ENCODE measurements around the gene ACTN4.

Gene ACTN4

DNA sequence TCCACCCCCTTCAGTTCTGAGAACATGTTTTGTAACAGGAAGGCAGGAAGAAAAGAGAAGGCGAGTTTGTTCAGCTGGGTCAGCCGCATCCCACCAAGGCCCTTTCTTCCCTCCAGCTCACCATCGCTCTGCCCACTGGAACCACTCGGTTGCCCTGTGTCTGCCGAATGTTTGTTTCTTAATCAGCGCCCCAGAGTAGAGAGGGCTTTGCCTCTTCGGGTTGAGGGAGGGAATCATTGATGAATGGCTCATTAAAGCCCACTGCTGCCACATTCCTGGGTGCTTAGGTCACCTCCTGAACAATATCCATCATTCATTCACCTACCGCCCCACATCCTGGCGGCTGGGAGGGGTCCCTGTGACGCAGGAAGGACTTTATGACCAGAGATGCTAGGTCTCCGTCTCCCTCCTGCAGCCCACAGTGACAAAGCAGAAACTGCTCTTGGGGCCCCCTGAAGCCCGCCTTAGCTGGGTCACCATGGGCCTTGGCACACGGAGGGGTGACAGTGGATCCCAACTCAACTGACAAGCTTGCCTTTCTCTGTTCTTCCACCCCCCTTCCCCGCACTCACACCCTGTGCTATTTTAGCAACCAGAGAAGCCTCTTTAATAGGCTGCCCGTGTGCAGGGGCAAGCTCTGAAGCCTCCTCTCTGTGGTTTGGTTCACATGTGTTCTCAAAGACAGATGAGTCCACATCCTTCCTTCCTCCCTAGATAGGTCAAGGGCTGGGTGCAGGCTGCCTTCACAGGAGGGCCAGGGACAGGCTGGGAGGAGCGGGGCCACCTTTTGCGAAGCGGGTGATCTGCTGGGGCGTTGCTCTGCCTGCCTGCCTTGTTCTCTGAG lies 46.2 kb downstream of the ACTN4 start:
- TF ChIP-seq TAF1 (IDR thresholded peaks at IDR 0.05; ENCODE audit: borderline replicate concordance, low read depth, low read length) (no peak), POLR2AphosphoS5 (IDR thresholded peaks at IDR 0.05; ENCODE audit: low read depth, low read length) (no peak), POLR2A (IDR thresholded peaks at IDR 0.05; ENCODE audit: low read depth, low read length) (no peak)
- peak; percentile 89 for FAIRE-seq
- DNase-seq (ENCODE audit: insufficient read length) = peak; percentile 71

- FAIRE-seq (no peak), DNase-seq (ENCODE audit: insufficient read length) (no peak)
- TF ChIP-seq POLR2A (IDR thresholded peaks at IDR 0.05; ENCODE audit: low read depth, low read length) (no peak), POLR2AphosphoS5 (IDR thresholded peaks at IDR 0.05; ENCODE audit: low read depth, low read length) (no peak), TAF1 (IDR thresholded peaks at IDR 0.05; ENCODE audit: borderline replicate concordance, low read depth, low read length) (no peak)
Measured at GRCh38 chr19:38695317-38695683, 47.9 kb downstream of the ACTN4 start.

GRCh38 chr19:38695832-38696728 lies 48.6 kb downstream of the ACTN4 start:
- DNase-seq (ENCODE audit: insufficient read length) (no peak), FAIRE-seq (no peak)
- TF ChIP-seq POLR2AphosphoS5 (IDR thresholded peaks at IDR 0.05; ENCODE audit: low read depth, low read length) (no peak), POLR2A (IDR thresholded peaks at IDR 0.05; ENCODE audit: low read depth, low read length) (no peak), TAF1 (IDR thresholded peaks at IDR 0.05; ENCODE audit: borderline replicate concordance, low read depth, low read length) (no peak)

GRCh38 chr19:38696729-38697055 lies 49.2 kb downstream of the ACTN4 start:
- TF ChIP-seq POLR2AphosphoS5 (IDR thresholded peaks at IDR 0.05; ENCODE audit: low read depth, low read length) = no peak
- TF ChIP-seq TAF1 (IDR thresholded peaks at IDR 0.05; ENCODE audit: borderline replicate concordance, low read depth, low read length) = no peak
- no peak for TF ChIP-seq POLR2A (IDR thresholded peaks at IDR 0.05; ENCODE audit: low read depth, low read length)
- FAIRE-seq (no peak), DNase-seq (ENCODE audit: insufficient read length) (no peak)

GRCh38 chr19:38697197-38697596 lies 49.7 kb downstream of the ACTN4 start:
- DNase-seq (ENCODE audit: insufficient read length) (no peak), FAIRE-seq (no peak)
- TF ChIP-seq TAF1 (IDR thresholded peaks at IDR 0.05; ENCODE audit: borderline replicate concordance, low read depth, low read length) (no peak), POLR2AphosphoS5 (IDR thresholded peaks at IDR 0.05; ENCODE audit: low read depth, low read length) (no peak), POLR2A (IDR thresholded peaks at IDR 0.05; ENCODE audit: low read depth, low read length) (no peak)

DNA sequence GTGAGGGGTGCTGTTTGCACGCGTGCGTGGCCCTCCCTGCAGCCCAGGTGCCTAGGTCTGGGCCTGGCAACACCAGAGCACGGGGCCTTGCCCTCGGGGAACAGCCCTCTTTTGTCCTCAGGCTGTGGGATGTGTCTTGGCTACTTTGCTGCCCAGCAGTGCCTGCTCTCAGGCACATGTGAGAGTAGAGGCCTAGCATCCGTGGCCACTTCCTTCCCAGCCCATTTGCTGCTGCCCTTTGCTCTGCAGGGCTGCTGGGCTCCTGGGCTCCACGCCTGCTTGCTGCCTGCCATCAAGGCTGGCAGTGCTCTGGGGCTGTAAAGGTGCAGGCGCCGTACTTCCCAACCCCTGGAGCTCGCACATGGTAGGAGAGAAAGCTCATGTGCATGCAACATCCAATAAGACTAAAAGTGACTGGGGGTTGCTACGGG lies 50.2 kb downstream of the ACTN4 start:
- FAIRE-seq = no peak
- DNase-seq (ENCODE audit: insufficient read length) = no peak
- TF ChIP-seq POLR2A (IDR thresholded peaks at IDR 0.05; ENCODE audit: low read depth, low read length) (no peak), POLR2AphosphoS5 (IDR thresholded peaks at IDR 0.05; ENCODE audit: low read depth, low read length) (no peak), TAF1 (IDR thresholded peaks at IDR 0.05; ENCODE audit: borderline replicate concordance, low read depth, low read length) (no peak)

DNA sequence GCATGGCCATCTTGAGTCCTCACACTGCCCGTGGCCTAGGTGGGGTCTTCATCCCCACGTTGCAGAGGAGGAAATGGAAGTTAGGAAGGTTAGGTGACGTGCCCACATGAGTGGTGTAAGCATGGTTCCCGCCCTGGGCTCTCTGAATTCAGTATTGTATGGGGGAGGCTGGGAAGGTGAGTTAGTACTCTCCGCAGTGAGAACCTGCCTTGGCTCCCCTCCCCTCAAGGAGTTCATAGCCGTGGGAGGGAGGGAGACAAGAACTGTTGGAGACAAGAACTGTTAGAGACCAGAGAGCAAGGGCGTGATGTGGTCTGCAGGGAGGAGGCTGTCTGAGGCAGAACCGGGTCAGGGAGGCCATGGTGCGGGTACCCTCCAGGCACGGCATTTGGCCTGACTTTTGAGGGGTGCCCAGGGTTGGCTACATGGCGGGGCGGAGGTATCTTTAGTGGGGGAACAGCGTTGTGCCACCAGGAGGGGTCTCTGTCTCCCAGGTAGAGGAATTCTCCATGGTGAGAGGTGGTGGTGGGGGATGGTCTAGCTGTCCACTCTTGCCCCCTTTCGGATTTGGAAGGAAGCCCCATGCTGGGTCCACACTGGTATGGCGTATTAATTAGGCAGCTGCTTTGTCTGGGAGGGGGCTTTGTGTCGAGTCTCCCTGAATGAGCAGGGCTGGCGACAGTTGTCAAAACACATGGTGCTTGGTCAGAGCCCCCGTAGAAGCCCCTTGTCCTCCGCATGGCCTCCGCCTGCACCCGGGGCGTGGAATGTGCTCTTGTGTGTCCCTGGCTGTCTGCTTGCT lies 51.0 kb downstream of the ACTN4 start:
- TF ChIP-seq TAF1 (IDR thresholded peaks at IDR 0.05; ENCODE audit: borderline replicate concordance, low read depth, low read length) (no peak), POLR2A (IDR thresholded peaks at IDR 0.05; ENCODE audit: low read depth, low read length) (no peak), POLR2AphosphoS5 (IDR thresholded peaks at IDR 0.05; ENCODE audit: low read depth, low read length) (no peak)
- DNase-seq (ENCODE audit: insufficient read length) (no peak), FAIRE-seq (no peak)

DNA sequence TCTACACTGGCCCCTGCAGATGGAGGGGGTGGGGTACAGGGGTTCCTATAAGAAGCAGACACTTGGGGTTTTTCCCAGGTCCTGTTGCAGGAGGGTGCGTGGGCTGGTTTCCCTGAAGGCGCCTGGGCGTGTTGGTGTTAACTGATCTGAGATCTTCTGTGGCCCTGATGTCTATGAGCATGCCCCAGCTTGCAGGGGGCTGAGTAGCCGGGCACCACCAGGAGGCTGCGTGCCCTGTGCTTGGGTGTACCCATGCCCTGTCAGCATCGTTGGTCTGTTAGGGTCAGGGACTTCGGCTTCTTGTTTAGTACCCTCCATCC lies 51.5 kb downstream of the ACTN4 start:
- FAIRE-seq (peak; percentile 40), DNase-seq (ENCODE audit: insufficient read length) (no peak)
- TF ChIP-seq TAF1 (IDR thresholded peaks at IDR 0.05; ENCODE audit: borderline replicate concordance, low read depth, low read length) (no peak), POLR2A (IDR thresholded peaks at IDR 0.05; ENCODE audit: low read depth, low read length) (no peak), POLR2AphosphoS5 (IDR thresholded peaks at IDR 0.05; ENCODE audit: low read depth, low read length) (no peak)

DNA sequence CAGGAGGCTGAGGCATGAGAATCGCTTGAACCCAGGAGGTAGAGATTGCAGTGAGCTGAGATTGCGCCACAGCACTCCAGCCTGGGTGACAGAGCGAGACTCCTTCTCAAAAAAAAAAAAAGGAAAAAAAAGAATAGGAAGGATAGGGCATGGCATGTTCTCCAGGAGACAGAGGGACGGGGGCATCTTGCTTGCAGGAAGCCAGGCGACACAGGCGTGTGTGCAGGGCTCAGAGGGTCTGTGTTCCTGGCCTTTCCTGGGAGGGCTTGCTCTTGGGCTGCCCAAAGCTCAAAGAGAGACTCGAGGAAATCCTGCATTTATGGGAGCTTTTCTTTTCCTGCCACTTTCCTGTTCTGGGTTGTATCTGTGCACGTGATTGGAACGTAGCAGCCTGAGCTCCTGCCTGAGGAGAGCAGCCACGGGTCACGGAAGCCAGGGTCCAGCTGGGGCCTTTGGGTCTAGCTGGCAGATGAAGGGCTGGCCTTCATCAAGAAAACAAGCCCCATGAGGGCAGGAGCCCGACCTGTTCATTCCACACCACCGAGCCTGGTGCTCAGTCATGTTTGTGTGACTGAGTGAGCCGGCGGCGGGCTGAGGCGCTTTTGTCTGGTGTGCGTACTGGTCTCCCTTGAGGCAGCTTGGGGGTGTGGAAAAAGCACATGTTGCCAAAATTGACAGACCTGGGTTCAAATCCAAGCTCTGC lies 52.3 kb downstream of the ACTN4 start:
- TF ChIP-seq POLR2AphosphoS5 (IDR thresholded peaks at IDR 0.05; ENCODE audit: low read depth, low read length) (no peak), TAF1 (IDR thresholded peaks at IDR 0.05; ENCODE audit: borderline replicate concordance, low read depth, low read length) (no peak)
- DNase-seq (ENCODE audit: insufficient read length) = no peak
- FAIRE-seq = no peak

GRCh38 chr19:38700350-38700901 lies 53.0 kb downstream of the ACTN4 start:
- FAIRE-seq = no peak
- DNase-seq (ENCODE audit: insufficient read length) = no peak
- no peak for TF ChIP-seq POLR2AphosphoS5 (IDR thresholded peaks at IDR 0.05; ENCODE audit: low read depth, low read length)
- TF ChIP-seq TAF1 (IDR thresholded peaks at IDR 0.05; ENCODE audit: borderline replicate concordance, low read depth, low read length) = no peak
- TF ChIP-seq POLR2A (IDR thresholded peaks at IDR 0.05; ENCODE audit: low read depth, low read length) = no peak

All from GM12892 (cell line).